Uterus (tissue), 4 donors: Measurements from ENCODE around the gene FMN1. TPM values are rescaled to one million over a fixed set of nuclear protein-coding genes. Genes with fewer than 3 reads are reported as not detected.

Experiments used
- DNase-seq, 2 donors: peaks; one replicate each; pipeline ENCODE4 v3.0.0-alpha.2; 2019 to 2020
- H3K27ac ChIP-seq, 2 donors: fragments of 200-600 bp; sonication (generic); 1 replicate in 1 of 2; 2 replicates in 1 of 2; pipeline ENCODE4 v1.5.1; 2016 to 2018
- H3K27me3 ChIP-seq, 2 donors: fragments of 200-600 bp; sonication (generic); one replicate each; pipeline ENCODE4 v1.5.1; 2018 to 2019; ENCODE audit warnings: control low read depth in 1 of 2
- H3K36me3 ChIP-seq, 2 donors: fragments of 200-600 bp; sonication (generic); one replicate each; pipeline ENCODE4 v1.5.1; 2019; ENCODE audit warnings: control low read depth in 1 of 2
- H3K4me1 ChIP-seq, 2 donors: fragments of 200-600 bp; sonication (generic); one replicate each; pipeline ENCODE4 v1.5.1; 2018 to 2019; ENCODE audit warnings: control low read depth in 1 of 2
- H3K4me3 ChIP-seq, 2 donors: fragments of 200-600 bp; sonication (generic); 1 replicate in 1 of 2; 2 replicates in 1 of 2; pipeline ENCODE4 v1.5.1; 2018 to 2019; ENCODE audit warnings: mild to moderate bottlenecking in 1 of 2
- H3K9me3 ChIP-seq, 2 donors: fragments of 200-600 bp; sonication (generic); one replicate each; pipeline ENCODE4 v1.5.1; 2019; ENCODE audit warnings: control low read depth in 1 of 2
- CTCF ChIP-seq, 4 experiments: fragments of 200-600 bp in 2 of 4; fragments of 450-650 bp in 2 of 4; sonication (generic) in 2 of 4; IDR thresholded peaks; one replicate each; pipeline ENCODE4 v1.5.1; 2016 to 2019; ENCODE audit warnings: antibody characterized with exemption in 4 of 4, mild to moderate bottlenecking in 2 of 4, moderate library complexity in 1 of 4
- POLR2A ChIP-seq, 2 donors: fragments of 450-650 bp; IDR thresholded peaks; one replicate each; pipeline ENCODE4 v1.6.1; 2016; ENCODE audit warnings: antibody characterized with exemption in 2 of 2, mild to moderate bottlenecking in 1 of 2, moderate library complexity in 1 of 2
- intact Hi-C: fragments of 100-400 bp; cut with DNase I; formaldehyde crosslinking; loops from one replicate; pipeline ENCODE4 v1.15.1; 2023; ENCODE audit warnings: low total_unique reads
- total RNA-seq, 4 donors: library from RNA; depleted of rRNA in 3 of 4; stranded (reverse); fragments of >200 nt in 3 of 4; gene quantifications; one replicate each; pipeline versions ENCODE4 v1.1.0 to v1.2.4, GENCODE V29; 2014 to 2023
- donor health status: DM: yes; HTN: yes; CAD: no.

The FMN1 gene
- total RNA-seq, 4 donors from 2014 or later: 1.3 to 9.3 (median 5.0) TPM

GRCh38 chr15:33155691-33156420 lies 38.7 kb downstream of the FMN1 start:
- Histone ChIP-seq H3K27me3 (no peaks in the 10 kb centered on the region), H3K4me3 (no peak overlapping the region), H3K9me3 (no peaks in the 10 kb centered on the region), H3K36me3 (no peaks in the 10 kb centered on the region), H3K4me1 (no peaks in the 10 kb centered on the region), H3K27ac (no peak overlapping the region)
- no peak for TF ChIP-seq CTCF (IDR thresholded peaks at IDR 0.05)
- DNase-seq: no peak
- intact Hi-C loops: no loop called here

GRCh38 chr15:33154351-33155166 lies 40.0 kb downstream of the FMN1 start:
- no peak for DNase-seq
- no peak overlapping the region for H3K27ac ChIP-seq
- TF ChIP-seq CTCF (IDR thresholded peaks at IDR 0.05) (no peak), POLR2A (IDR thresholded peaks at IDR 0.05) (no peak)
- H3K4me1 ChIP-seq: no peaks in the 10 kb centered on the region
- intact Hi-C loops: no loop called here
- no peaks in the 10 kb centered on the region for H3K36me3 ChIP-seq
- no peaks in the 10 kb centered on the region for H3K27me3 ChIP-seq
- H3K4me3 ChIP-seq: no peak overlapping the region
- no peaks in the 10 kb centered on the region for H3K9me3 ChIP-seq

- Histone ChIP-seq H3K27ac (no peak overlapping the region), H3K27me3 (no peaks in the 10 kb centered on the region), H3K9me3 (no peaks in the 10 kb centered on the region), H3K4me1 (no peaks in the 10 kb centered on the region), H3K36me3 (no peaks in the 10 kb centered on the region), H3K4me3 (no peak overlapping the region)
- no peak for DNase-seq
- intact Hi-C loops: no loop called here
- TF ChIP-seq POLR2A (IDR thresholded peaks at IDR 0.05): no peak
- TF ChIP-seq CTCF (IDR thresholded peaks at IDR 0.05): no peak
Measured at GRCh38 chr15:33153548-33153947, 41.0 kb downstream of the FMN1 start.

GRCh38 chr15:33152502-33153109 lies 41.9 kb downstream of the FMN1 start:
- intact Hi-C loops: no loop called here
- H3K4me1 ChIP-seq: no peaks in the 10 kb centered on the region
- no peak overlapping the region for H3K4me3 ChIP-seq
- DNase-seq: no peak
- H3K9me3 ChIP-seq: no peaks in the 10 kb centered on the region
- no peaks in the 10 kb centered on the region for H3K36me3 ChIP-seq
- no peak overlapping the region for H3K27ac ChIP-seq
- no peak for TF ChIP-seq POLR2A (IDR thresholded peaks at IDR 0.05)
- no peak for TF ChIP-seq CTCF (IDR thresholded peaks at IDR 0.05)
- no peaks in the 10 kb centered on the region for H3K27me3 ChIP-seq

GRCh38 chr15:33150971-33151370 lies 43.5 kb downstream of the FMN1 start:
- Histone ChIP-seq H3K4me1 (no peaks in the 10 kb centered on the region), H3K36me3 (no peaks in the 10 kb centered on the region), H3K27ac (no peak overlapping the region), H3K27me3 (no peaks in the 10 kb centered on the region), H3K4me3 (no peak overlapping the region), H3K9me3 (no peaks in the 10 kb centered on the region)
- intact Hi-C loops: no loop called here
- no peak for DNase-seq
- TF ChIP-seq CTCF (IDR thresholded peaks at IDR 0.05) (no peak), POLR2A (IDR thresholded peaks at IDR 0.05) (no peak)
